ENCODE measurements around the gene GFI1. TPM values are rescaled to one million over a fixed set of nuclear protein-coding genes. Genes with fewer than 3 reads are reported as not detected.

GFI1 gene
- total and polyA plus RNA-seq, 2 of the 13 experiments (the other 11 are each of a cell fraction or from before 2014, with no cell fraction given), result 10.3 to 10.5 TPM

GRCh38 chr1:92486251-92487077, at the start of gene GFI1 (continued):
- TF ChIP-seq, protein P1, sequence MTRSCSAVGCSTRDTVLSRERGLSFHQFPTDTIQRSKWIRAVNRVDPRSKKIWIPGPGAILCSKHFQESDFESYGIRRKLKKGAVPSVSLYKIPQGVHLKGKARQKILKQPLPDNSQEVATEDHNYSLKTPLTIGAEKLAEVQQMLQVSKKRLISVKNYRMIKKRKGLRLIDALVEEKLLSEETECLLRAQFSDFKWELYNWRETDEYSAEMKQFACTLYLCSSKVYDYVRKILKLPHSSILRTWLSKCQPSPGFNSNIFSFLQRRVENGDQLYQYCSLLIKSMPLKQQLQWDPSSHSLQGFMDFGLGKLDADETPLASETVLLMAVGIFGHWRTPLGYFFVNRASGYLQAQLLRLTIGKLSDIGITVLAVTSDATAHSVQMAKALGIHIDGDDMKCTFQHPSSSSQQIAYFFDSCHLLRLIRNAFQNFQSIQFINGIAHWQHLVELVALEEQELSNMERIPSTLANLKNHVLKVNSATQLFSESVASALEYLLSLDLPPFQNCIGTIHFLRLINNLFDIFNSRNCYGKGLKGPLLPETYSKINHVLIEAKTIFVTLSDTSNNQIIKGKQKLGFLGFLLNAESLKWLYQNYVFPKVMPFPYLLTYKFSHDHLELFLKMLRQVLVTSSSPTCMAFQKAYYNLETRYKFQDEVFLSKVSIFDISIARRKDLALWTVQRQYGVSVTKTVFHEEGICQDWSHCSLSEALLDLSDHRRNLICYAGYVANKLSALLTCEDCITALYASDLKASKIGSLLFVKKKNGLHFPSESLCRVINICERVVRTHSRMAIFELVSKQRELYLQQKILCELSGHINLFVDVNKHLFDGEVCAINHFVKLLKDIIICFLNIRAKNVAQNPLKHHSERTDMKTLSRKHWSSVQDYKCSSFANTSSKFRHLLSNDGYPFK (CRISPR knock-in tag; IDR thresholded peaks at IDR 0.05; ENCODE audit: borderline replicate concordance), result peak; percentile 79; the same call in 1 of the 2 replicates
- TF ChIP-seq ZNF17 (CRISPR knock-in tag; IDR thresholded peaks at IDR 0.05) (no peak), KLF15 (CRISPR knock-in tag; IDR thresholded peaks at IDR 0.05; ENCODE audit: borderline replicate concordance) (no peak), CERS6 (CRISPR knock-in tag; IDR thresholded peaks at IDR 0.05) (no peak), ZNF780A (CRISPR knock-in tag; IDR thresholded peaks at IDR 0.05) (no peak), RNF2 (conservative IDR thresholded peaks at IDR 0.05; ENCODE audit: low read depth) (peak; percentile 60; the same call in 1 of the 2 replicates), NR2C2 (CRISPR knock-in tag; IDR thresholded peaks at IDR 0.05; ENCODE audit: borderline replicate concordance) (peak; percentile 15; the same call in 1 of the 2 replicates), AGO1 (IDR thresholded peaks at IDR 0.05; ENCODE audit: low read depth, low read length, poor library complexity, severe bottlenecking) (peak; percentile 24), ATF5 (CRISPR knock-in tag; IDR thresholded peaks at IDR 0.05; ENCODE audit: low read depth) (no peak), ZNF263 (CRISPR knock-in tag; IDR thresholded peaks at IDR 0.05) (no peak)
- TF ChIP-seq, protein P2, sequence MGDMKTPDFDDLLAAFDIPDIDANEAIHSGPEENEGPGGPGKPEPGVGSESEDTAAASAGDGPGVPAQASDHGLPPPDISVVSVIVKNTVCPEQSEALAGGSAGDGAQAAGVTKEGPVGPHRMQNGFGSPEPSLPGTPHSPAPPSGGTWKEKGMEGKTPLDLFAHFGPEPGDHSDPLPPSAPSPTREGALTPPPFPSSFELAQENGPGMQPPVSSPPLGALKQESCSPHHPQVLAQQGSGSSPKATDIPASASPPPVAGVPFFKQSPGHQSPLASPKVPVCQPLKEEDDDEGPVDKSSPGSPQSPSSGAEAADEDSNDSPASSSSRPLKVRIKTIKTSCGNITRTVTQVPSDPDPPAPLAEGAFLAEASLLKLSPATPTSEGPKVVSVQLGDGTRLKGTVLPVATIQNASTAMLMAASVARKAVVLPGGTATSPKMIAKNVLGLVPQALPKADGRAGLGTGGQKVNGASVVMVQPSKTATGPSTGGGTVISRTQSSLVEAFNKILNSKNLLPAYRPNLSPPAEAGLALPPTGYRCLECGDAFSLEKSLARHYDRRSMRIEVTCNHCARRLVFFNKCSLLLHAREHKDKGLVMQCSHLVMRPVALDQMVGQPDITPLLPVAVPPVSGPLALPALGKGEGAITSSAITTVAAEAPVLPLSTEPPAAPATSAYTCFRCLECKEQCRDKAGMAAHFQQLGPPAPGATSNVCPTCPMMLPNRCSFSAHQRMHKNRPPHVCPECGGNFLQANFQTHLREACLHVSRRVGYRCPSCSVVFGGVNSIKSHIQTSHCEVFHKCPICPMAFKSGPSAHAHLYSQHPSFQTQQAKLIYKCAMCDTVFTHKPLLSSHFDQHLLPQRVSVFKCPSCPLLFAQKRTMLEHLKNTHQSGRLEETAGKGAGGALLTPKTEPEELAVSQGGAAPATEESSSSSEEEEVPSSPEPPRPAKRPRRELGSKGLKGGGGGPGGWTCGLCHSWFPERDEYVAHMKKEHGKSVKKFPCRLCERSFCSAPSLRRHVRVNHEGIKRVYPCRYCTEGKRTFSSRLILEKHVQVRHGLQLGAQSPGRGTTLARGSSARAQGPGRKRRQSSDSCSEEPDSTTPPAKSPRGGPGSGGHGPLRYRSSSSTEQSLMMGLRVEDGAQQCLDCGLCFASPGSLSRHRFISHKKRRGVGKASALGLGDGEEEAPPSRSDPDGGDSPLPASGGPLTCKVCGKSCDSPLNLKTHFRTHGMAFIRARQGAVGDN (CRISPR knock-in tag; IDR thresholded peaks at IDR 0.05), result peak; percentile 94
- TF ChIP-seq, protein P3, sequence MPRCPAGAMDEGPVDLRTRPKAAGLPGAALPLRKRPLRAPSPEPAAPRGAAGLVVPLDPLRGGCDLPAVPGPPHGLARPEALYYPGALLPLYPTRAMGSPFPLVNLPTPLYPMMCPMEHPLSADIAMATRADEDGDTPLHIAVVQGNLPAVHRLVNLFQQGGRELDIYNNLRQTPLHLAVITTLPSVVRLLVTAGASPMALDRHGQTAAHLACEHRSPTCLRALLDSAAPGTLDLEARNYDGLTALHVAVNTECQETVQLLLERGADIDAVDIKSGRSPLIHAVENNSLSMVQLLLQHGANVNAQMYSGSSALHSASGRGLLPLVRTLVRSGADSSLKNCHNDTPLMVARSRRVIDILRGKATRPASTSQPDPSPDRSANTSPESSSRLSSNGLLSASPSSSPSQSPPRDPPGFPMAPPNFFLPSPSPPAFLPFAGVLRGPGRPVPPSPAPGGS (CRISPR knock-in tag; IDR thresholded peaks at IDR 0.05), result 0 out of 2 replicates have a peak, but pooled peaks have one; percentile 29
- TF ChIP-seq, protein P4, sequence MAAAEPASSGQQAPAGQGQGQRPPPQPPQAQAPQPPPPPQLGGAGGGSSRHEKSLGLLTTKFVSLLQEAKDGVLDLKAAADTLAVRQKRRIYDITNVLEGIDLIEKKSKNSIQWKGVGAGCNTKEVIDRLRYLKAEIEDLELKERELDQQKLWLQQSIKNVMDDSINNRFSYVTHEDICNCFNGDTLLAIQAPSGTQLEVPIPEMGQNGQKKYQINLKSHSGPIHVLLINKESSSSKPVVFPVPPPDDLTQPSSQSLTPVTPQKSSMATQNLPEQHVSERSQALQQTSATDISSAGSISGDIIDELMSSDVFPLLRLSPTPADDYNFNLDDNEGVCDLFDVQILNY (CRISPR knock-in tag; conservative IDR thresholded peaks at IDR 0.05), result peak; percentile 44; the same call in 1 of the 2 replicates

Measured in HepG2 (cell line).